ENCODE data around the gene IQGAP2. TPM values are rescaled to one million over a fixed set of nuclear protein-coding genes. Genes with fewer than 3 reads are reported as not detected.
"Not testable (repeated sequence)": the region's sequence is repeated elsewhere in the genome, so short reads cannot be mapped to it uniquely, and the experiment has no call there.

Gene IQGAP2
- total RNA-seq, 1 donor from 2014 or later = 0.16 TPM

DNA sequence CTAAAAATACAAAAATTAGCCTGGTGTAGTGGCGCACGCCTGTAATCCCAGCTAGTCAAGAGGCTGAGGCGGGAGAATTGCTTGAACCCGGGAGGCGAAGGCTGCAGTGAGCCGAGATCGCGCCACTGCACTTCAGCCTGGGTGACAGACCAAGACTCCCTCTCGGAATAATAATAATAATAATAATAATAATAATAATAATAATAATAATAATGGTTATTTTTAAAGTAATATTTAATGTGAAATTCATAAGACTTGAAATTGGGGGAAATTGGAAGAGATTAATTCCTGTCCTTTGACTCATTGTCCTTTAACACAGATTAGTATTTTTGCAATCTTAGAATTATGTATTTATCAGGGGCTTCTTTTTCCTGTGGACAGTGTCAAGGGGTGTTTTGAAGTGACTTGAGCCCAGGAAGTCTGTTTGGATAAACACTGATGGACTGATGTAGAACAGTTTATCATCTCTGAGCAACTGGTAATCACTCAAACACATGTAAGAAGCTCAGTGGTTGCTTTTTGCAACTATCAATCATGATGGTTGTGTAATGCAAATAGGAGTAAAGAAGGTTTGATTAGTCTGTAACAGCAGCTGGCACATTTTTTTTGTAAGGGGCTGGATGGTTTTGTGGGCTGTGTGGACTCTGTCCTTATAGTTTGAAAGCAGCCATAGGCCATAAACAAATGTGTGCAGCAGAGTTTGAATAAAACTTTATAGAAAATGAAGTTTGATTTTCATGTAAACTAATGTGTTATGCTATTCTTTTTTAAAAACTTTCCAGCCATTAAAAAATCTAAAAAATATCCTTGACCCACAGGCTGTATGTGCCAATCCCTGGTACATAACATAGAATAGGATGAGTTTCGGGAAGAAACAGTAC, 126.6 kb downstream of the IQGAP2 start:
- DNase-seq (ENCODE audit: low read depth) = no peak

DNA sequence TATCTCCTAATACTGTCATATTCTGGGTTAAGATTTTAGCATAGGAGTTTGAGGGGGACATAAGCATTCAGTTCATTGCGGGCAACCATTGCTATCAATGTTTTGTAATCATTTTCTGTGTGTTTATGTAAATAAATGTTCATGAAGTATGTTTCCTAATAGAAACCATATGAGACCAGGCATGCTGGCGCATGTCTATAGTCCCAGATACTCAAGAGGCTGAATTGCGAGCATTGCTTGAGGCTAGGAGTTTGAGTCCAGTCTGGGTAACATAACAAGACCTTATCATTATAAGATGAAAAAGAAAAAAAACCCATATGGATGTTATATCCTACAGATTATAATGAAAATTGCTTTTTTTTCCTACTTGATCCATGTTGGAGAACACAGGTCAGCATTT, 129.0 kb downstream of the IQGAP2 start:
- no peak for DNase-seq (ENCODE audit: low read depth)

DNA sequence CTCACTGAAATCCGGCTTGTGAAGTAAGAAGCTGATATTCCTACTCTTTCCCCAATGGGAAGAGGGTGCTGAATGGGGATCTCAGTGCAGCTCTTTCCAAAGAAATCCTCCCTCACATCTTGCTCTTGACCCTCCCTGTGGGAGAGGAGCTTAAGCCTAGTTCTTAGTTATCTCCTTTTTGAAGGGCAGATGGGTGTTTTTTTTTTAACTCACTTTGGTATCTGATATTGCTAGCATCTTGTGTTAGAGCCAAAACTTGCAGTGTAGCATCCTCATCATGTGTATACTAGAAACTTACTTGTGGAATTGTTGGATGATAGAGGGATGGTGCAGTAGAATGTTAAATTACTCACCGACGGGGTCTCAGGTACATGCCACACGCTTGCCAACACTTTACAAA, 129.9 kb downstream of the IQGAP2 start:
- DNase-seq (ENCODE audit: low read depth) = no peak

DNA sequence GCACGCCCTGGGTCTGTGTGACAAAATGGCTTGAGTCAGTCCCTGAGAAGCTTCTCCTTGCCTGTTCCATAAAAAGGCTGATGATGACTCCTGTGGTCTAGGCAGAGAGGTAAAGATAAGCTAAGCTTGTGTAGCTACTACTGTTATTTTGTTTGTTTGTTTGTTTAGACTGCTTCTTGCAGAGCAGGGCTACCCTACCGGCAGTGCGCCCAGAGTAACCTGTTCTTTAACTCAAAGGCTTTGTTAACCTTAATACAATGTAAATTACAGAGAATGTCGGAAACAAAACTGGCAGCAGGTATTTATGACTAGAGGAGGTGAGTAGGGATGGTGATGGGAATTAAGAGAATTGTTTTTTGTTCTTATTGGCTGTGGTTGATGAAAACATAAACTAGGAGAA, 132.5 kb downstream of the IQGAP2 start:
- no peak for DNase-seq (ENCODE audit: low read depth)

DNA sequence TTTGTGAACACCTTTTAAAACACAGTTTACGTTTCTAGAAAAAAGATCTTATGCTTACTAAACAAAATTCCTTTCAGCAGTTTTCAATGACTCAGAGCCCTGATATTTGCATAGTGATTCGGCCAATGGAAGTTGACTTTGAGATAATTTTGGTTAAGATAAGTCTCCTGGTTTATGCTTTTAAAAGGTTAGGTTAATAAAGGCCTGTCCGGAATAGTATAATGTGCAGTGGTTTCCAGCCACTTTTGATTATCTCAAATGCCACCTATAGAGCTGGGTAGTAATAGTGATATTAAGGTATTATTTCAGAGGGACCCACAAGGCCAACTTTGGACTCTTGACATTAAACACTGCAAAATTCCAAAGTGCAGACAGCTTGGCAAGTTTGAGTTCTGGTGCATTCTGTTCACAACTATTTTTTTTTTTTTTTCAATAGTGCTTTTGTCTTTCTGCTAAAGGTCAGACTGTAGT, 134.0 kb downstream of the IQGAP2 start:
- no peak for DNase-seq (ENCODE audit: low read depth)

DNA sequence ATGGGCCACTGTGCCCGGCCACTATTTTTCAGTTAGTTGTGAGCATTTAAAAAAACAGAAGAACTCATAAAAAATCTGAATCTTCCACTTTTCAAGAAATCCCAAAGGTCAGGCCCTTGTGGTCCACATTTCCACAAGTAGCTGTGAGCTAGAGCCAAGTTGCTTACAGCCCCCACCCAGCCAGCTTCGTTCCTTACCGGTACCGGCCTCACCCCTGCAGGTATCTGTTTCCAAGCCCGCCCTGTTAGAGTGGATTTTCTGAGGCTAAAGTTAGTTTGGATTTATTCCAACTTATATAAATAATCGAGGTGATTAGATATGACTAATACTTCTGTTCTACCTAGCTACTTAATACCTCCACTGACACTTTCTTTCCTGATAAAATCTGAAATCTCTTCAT, 139.2 kb downstream of the IQGAP2 start:
- no peak for DNase-seq (ENCODE audit: low read depth)

DNA sequence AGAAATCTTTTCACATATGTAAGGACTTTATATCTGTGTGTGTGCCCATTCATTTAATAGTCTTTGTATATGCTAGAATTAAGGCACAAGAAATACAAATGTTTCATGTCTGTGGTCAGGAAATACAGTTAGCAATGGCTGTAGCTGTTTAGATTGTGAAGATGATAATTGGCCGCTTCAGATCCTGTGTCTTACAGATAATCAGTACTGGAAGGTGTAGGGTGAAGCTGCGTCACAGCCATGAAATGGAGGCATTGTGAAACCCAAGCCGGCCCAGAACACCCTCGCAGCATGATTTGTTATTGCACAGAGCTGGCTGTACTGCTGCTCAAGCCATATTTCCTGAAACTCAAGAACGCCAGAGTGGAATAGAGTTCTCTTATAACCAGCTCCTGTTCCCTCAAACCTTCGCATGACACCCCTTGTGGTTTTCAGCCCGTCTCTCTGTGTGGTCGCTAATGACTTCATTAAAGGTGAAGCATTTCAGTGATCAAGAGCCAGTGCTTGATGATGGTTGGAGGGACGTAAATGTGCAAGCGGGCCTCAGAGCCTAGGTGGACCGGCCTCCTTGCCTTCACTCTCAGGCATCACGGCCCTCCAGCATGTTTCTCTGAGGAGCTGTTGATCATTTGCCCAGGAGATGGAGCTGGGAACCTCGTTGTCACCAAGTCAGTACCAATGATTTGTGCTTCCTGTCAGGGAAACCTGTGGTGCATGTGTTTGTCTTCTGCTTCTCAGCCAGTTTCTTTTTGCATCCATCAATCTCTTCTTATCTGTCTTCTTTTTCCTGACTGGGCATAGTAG, 140.0 kb downstream of the IQGAP2 start:
- DNase-seq (ENCODE audit: low read depth) = no peak

DNA sequence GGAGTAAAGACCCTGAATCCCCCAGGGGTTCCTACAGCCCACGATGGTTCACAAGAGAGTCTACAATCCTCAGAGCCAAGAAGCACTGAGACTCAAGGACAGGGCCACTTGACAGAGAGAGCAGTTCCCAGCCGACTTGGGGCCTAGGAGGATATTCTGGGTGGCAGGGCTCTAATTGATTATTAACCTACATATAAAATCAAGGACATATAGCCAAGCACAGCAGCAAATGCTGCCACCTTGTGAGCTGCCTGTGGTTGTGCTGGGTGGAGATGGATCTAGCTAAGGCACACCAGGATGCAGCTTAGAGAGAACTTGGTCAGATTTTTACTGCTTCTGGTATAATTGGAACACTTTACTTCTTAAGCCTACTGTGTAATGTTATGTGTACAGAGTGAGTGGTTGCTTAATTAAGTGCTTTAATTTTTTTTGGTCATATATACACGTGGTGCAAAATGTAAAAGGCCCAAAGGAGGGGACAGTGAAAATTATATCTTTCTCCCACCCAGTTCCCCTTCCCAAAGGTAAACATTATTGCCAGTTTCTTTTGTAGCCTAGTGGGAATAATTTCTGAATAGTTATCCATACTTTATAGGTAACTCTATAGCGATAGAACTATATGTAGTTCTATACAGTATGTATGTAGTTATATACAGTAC, 141.3 kb downstream of the IQGAP2 start:
- no peak for DNase-seq (ENCODE audit: low read depth)

DNA sequence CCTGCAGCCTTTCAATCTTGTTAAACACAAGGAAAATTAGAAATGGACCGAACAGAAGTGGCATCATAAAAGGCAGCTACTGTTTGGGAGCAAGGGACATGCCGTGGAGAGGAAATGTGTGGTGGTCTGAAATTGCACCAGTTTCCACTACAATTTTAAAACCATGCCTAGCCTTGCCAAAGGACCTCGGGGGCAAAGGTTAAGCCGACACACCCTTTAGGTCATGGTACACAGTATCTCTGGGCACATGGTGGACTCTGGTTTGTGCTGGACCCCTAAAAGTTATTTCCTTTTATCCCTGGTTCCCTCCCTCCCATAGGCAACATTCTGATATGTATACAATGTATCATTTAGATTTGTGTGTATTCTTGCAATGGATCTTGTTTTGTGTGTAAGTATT, 142.1 kb downstream of the IQGAP2 start:
- no peak for DNase-seq (ENCODE audit: low read depth)

DNA sequence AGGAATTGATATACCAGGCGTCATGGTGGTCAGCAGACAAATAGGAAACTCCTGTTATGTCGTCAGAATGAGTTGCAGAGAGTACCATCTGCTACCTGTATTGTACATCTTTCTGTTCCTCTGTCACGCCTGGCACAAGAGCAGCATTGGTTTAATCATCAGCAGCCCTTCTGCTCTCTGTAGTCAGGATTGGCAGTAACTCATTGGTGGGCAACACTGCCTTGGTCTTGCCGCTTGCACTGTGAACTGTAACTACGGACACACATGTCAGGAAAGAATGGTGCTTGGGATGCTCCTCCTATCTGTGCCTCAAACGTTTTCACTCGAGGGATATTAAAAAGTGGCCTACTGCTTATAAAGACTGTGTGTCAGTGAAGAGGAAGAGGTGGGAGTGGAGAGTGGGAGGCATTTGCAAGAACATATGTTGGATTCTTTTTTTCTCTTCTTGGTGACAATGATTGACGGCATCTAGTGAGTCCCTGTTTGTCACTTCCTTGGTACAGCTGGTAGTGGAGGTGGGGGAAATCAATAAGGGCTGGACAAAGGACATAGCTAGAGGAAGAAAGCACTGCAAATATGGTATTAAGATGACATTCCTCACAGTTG, 143.5 kb downstream of the IQGAP2 start:
- DNase-seq (ENCODE audit: low read depth) = no peak

DNA sequence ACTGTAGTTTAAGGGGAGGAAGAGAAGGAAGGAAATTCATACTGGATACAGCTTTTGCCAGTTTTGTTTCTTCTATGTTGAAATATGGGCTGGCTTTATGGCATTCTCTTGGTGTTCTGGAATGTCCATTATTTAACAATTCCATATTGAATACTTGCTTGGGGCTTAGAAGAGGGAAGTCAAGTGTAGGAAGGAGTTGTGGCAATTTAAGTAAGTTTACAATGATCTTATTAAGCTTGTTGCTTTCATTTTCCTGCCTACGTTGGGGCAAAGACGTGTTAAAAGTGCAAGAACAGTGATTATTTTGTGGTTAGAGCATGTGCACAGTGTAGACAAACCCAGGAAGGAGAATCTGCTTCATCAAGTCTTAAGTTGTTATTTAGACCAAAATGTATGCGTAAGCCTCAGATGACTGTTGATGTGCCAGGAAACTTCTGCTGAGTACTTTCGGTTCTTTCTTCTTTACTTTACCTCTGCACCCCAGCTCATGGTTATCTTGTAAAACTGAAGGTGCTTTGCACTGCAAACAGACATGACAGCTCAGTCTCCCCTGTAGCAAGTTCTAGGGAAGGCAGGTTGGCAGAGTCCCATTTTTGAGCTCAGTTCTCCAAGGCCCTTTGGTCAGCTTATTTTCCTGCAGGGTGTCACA, 144.3 kb downstream of the IQGAP2 start:
- no peak for DNase-seq (ENCODE audit: low read depth)

DNA sequence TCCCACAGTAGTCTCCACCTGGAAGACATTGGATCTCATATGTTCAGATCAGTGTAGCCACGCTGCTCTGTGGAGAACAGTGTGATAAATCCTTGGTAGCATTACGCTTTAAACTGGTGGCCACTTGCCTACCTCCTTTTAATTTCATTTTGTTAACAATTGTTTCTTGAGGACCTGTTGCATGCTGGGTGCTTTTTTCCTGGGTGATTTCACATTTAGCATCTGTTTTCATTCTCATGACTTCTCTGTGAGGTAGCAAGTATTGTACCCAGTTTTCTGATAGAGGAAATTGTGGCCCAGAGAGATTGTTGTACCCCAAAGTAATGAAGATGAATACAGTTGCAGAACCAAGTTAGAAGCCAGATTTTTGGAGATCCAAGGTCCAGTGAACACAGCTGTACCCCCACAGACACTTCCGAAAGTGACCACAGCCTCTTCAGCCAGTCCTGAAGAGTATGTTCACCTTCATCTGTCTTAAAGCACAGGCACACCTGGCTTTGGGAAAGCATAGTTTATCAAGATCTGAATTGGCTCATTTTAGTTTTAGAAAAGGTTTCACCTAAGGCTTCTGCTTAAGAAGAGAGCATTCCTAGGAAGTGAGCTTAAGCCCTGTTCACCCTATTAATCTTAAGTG, 144.9 kb downstream of the IQGAP2 start:
- no peak for DNase-seq (ENCODE audit: low read depth)

DNA sequence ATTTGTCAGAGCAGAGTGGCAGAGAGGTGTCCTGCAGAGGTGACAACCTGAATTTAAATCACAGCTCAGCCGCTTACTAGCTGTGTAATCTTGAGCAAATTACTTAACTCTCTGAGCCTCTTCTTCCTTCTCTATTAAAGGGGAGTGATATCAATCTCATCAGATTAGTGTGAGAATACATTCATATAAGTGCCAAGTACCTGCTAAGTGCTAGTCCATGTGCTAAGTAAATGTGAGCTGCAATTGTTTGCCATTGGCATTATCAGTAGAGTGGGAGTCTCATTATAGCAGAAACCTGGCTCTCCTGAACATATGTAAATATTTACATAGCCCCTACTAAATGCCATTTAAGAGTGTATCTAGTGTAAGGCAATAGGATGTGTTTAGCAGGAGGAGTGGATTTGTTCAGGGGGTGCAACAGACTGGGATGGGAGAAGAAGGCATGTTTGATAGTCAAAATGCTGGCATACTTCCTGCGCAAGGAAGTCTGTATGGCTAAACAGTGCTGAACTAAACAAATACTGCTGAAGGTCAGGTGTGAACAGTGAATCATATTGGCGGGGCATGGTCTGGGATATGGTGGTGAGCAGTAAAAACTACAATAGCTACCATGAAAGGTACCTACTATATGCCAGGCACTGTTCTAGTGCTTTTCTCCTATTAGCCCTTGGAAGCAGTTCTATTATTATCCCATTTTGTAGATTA, 145.6 kb downstream of the IQGAP2 start:
- DNase-seq (ENCODE audit: low read depth) = no peak

DNA sequence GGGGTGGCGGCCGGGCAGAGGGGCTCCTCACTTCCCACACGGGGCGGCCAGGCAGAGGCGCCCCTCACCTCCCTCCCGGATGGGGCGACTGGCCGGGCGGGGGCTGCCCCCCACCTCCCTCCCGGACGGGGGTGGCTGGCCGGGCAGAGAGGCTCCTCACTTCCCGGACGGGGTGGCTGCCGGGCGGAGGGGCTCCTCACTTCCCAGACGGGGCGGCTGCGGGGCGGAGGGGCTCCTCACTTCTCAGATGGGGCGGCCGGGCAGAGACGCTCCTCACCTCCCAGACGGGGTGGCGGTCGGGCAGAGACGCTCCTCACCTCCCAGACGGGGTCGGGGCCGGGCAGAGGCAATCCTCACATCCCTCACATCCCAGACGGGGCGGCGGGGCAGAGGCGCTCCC, 147.8 kb downstream of the IQGAP2 start:
- DNase-seq (ENCODE audit: low read depth) = not testable (repeated sequence)

DNA sequence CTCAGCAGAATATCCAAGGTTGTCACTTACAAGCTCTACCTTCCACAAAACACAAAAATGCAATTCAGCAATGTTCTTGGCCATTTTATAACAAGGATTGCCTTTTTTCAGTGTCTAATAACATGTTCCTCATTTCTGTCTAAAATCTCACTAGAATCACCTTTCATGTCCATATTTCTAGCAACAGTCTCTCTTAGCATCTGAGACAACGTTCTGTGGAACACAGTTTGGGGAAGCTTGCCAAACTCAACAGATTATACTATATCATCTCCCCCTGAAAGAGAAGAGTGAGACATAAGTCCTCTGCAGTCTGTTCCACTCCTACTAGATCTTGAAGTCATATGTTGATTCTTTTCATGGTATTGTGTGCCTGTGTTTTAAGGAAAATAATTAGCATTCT, 149.5 kb downstream of the IQGAP2 start:
- DNase-seq (ENCODE audit: low read depth) = no peak

DNA sequence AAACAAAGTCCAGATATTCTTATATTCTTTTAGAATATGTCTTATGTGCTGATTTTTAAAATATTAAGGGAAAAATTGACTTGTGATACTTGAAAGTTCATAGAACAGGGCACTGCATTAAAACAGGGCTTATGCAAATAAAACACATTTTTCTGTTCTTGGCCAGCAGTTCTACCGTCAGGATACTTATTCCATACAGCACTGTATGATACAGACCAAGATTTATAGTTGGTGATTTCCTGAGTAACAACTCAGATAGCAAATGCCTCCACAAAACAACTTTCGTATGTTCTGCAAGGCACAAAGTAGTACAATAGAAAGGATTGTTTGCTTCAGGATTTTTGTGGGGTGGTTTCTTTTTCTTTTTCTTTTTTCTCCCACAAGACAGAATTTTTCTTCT, 150.2 kb downstream of the IQGAP2 start:
- no peak for DNase-seq (ENCODE audit: low read depth)

DNA sequence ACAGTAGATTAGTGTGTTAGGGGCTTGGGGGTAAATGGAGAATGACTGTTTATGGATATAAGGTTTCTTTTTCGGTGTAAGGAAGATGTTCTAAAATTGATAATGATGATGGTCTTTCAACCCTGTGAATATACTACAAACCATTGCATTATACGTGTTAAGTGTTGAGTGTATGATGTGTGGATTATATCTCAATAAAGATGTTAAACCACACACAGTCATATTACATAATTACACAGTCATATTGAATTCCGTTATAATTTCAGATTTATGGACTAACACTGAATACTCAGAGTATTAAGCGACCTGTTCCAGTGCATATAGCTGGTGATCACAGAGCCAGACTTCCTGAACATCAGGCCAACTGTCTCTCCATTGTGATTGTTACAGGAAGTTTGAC, 152.0 kb downstream of the IQGAP2 start:
- DNase-seq (ENCODE audit: low read depth) = no peak

DNA sequence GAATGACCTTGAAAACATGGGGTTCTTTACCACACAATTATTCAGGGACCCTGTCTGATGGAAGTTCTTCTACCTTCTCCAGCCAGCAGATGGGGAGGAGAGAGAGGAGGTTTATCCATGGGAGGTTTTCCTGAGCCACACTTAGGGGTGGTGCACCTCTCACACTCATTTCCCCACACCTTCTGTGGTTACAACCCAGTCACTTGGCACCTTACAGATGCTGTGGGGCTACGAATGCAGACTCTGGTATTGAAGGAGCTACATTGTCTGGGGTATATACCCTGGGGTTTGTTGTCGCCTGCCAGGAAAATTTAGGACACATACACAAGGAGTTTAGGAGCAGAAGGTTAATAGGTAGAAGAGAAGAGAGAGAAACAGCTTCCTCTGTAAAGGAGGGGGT, 152.6 kb downstream of the IQGAP2 start:
- no peak for DNase-seq (ENCODE audit: low read depth)

DNA sequence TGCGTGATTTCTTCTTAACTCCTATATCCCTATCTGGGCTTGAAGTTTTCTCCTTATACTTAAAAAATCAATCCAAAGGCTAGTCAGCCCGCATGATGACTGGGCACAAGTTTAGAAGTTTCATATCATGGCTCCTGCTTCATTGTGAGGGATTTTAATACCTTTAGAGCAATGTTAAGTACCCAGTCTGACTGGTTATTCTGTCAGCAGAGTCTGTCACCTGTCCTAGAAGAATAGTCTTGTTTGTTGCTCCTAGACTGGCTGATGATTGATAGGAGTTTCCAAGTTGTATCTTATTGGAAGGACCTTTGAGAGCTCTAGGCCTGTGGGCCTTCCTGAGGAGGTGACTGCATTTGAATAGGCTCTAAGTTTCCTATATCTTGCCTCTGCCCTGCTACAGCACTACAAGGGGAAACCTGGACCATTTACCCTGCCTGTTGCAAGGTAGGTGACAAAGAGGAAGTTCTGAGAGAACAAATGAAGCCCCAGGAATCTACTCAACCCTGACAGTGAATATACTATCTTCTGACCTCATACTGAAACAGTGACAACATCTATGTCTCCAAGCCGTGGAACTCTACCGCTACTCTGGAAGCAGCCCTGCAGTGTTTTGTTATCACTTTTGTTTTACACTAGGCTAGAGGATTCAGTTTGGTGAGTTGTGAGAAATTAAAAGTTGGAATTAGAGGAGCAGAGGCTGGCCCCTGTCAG, 153.6 kb downstream of the IQGAP2 start:
- DNase-seq (ENCODE audit: low read depth) = no peak
